Measurements from ENCODE around the gene NRG2.

NRG2 gene

GRCh38 chr5:139914218-139914807 lies 128.8 kb downstream of the NRG2 start:
- no peak for TF ChIP-seq POLR2AphosphoS5 (IDR thresholded peaks at IDR 0.05; ENCODE audit: borderline replicate concordance, low read depth, low read length)
- no peak for TF ChIP-seq FOXP2 (optimal IDR thresholded peaks at IDR 0.05; ENCODE audit: control extremely low read depth, extremely low read length, insufficient read depth)
- TF ChIP-seq EZH2 (IDR thresholded peaks at IDR 0.05) = no peak

GRCh38 chr5:139912804-139913203 lies 130.3 kb downstream of the NRG2 start:
- Histone ChIP-seq H3K27ac (no peak overlapping the region), H3K4me3 (no peak overlapping the region), H3K9me3 (ENCODE audit: low read depth, low read length) (no peaks in the 10 kb centered on the region), H3K9ac (ENCODE audit: insufficient read length) (no peak overlapping the region), H3K36me3 (ENCODE audit: insufficient read depth, low read length) (no peaks in the 10 kb centered on the region)
- DNase-seq (ENCODE audit: low read depth, low spot score) = no peak
- TF ChIP-seq POLR2AphosphoS5 (IDR thresholded peaks at IDR 0.05; ENCODE audit: borderline replicate concordance, low read depth, low read length) (no peak), FOXP2 (optimal IDR thresholded peaks at IDR 0.05; ENCODE audit: control extremely low read depth, extremely low read length, insufficient read depth) (no peak), EZH2 (IDR thresholded peaks at IDR 0.05) (no peak)

More at GRCh38 chr5:139914218-139914807, 128.8 kb downstream of the NRG2 start:
- DNase-seq (ENCODE audit: low read depth, low spot score) = no peak
- H3K36me3 ChIP-seq (ENCODE audit: insufficient read depth, low read length) = no peaks in the 10 kb centered on the region
- no peaks in the 10 kb centered on the region for H3K9me3 ChIP-seq (ENCODE audit: low read depth, low read length)
- H3K27ac ChIP-seq = no peak overlapping the region
- H3K9ac ChIP-seq (ENCODE audit: insufficient read length) = no peak overlapping the region
- no peak overlapping the region for H3K4me3 ChIP-seq

- H3K36me3 ChIP-seq (ENCODE audit: insufficient read depth, low read length) = no peaks in the 10 kb centered on the region
- H3K4me3 ChIP-seq = no peak overlapping the region
- TF ChIP-seq FOXP2 (optimal IDR thresholded peaks at IDR 0.05; ENCODE audit: control extremely low read depth, extremely low read length, insufficient read depth) = no peak
- TF ChIP-seq EZH2 (IDR thresholded peaks at IDR 0.05) = no peak
- TF ChIP-seq POLR2AphosphoS5 (IDR thresholded peaks at IDR 0.05; ENCODE audit: borderline replicate concordance, low read depth, low read length) = no peak
- no peak overlapping the region for H3K9ac ChIP-seq (ENCODE audit: insufficient read length)
- no peak overlapping the region for H3K27ac ChIP-seq
- DNase-seq (ENCODE audit: low read depth, low spot score) = no peak
- no peaks in the 10 kb centered on the region for H3K9me3 ChIP-seq (ENCODE audit: low read depth, low read length)
These were observed 130.9 kb downstream of the NRG2 start for GRCh38 chr5:139912158-139912557.

- no peak for TF ChIP-seq POLR2AphosphoS5 (IDR thresholded peaks at IDR 0.05; ENCODE audit: borderline replicate concordance, low read depth, low read length)
- TF ChIP-seq FOXP2 (optimal IDR thresholded peaks at IDR 0.05; ENCODE audit: control extremely low read depth, extremely low read length, insufficient read depth) = no peak
- TF ChIP-seq EZH2 (IDR thresholded peaks at IDR 0.05) = no peak
- no peaks in the 10 kb centered on the region for H3K36me3 ChIP-seq (ENCODE audit: insufficient read depth, low read length)
These were observed 131.5 kb downstream of the NRG2 start for GRCh38 chr5:139911425-139912120.

GRCh38 chr5:139910901-139911300 lies 132.2 kb downstream of the NRG2 start:
- no peak overlapping the region for H3K27ac ChIP-seq
- no peaks in the 10 kb centered on the region for H3K36me3 ChIP-seq (ENCODE audit: insufficient read depth, low read length)
- DNase-seq (ENCODE audit: low read depth, low spot score) = no peak
- H3K9me3 ChIP-seq (ENCODE audit: low read depth, low read length) = no peaks in the 10 kb centered on the region
- H3K9ac ChIP-seq (ENCODE audit: insufficient read length) = no peak overlapping the region
- TF ChIP-seq POLR2AphosphoS5 (IDR thresholded peaks at IDR 0.05; ENCODE audit: borderline replicate concordance, low read depth, low read length) (no peak), FOXP2 (optimal IDR thresholded peaks at IDR 0.05; ENCODE audit: control extremely low read depth, extremely low read length, insufficient read depth) (no peak), EZH2 (IDR thresholded peaks at IDR 0.05) (no peak)
- H3K4me3 ChIP-seq = no peak overlapping the region

More at GRCh38 chr5:139911425-139912120, 131.5 kb downstream of the NRG2 start:
- Histone ChIP-seq H3K4me3 (no peak overlapping the region), H3K9me3 (ENCODE audit: low read depth, low read length) (no peaks in the 10 kb centered on the region), H3K9ac (ENCODE audit: insufficient read length) (no peak overlapping the region), H3K27ac (no peak overlapping the region)
- DNase-seq (ENCODE audit: low read depth, low spot score) = no peak

GRCh38 chr5:139910036-139910435 lies 133.1 kb downstream of the NRG2 start:
- TF ChIP-seq POLR2AphosphoS5 (IDR thresholded peaks at IDR 0.05; ENCODE audit: borderline replicate concordance, low read depth, low read length) (no peak), EZH2 (IDR thresholded peaks at IDR 0.05) (no peak), FOXP2 (optimal IDR thresholded peaks at IDR 0.05; ENCODE audit: control extremely low read depth, extremely low read length, insufficient read depth) (no peak)
- no peak overlapping the region for H3K9ac ChIP-seq (ENCODE audit: insufficient read length)
- H3K9me3 ChIP-seq (ENCODE audit: low read depth, low read length) = no peaks in the 10 kb centered on the region
- DNase-seq (ENCODE audit: low read depth, low spot score) = no peak
- no peaks in the 10 kb centered on the region for H3K36me3 ChIP-seq (ENCODE audit: insufficient read depth, low read length)
- H3K27ac ChIP-seq = no peak overlapping the region
- no peak overlapping the region for H3K4me3 ChIP-seq

- no peak overlapping the region for H3K27ac ChIP-seq
- no peak overlapping the region for H3K4me3 ChIP-seq
- TF ChIP-seq POLR2AphosphoS5 (IDR thresholded peaks at IDR 0.05; ENCODE audit: borderline replicate concordance, low read depth, low read length) (no peak), EZH2 (IDR thresholded peaks at IDR 0.05) (no peak), FOXP2 (optimal IDR thresholded peaks at IDR 0.05; ENCODE audit: control extremely low read depth, extremely low read length, insufficient read depth) (no peak)
- no peaks in the 10 kb centered on the region for H3K36me3 ChIP-seq (ENCODE audit: insufficient read depth, low read length)
- H3K9ac ChIP-seq (ENCODE audit: insufficient read length) = no peak overlapping the region
- DNase-seq (ENCODE audit: low read depth, low spot score) = no peak
- no peaks in the 10 kb centered on the region for H3K9me3 ChIP-seq (ENCODE audit: low read depth, low read length)
These were observed 134.3 kb downstream of the NRG2 start for GRCh38 chr5:139908749-139909148.

- no peak overlapping the region for H3K9ac ChIP-seq (ENCODE audit: insufficient read length)
- DNase-seq (ENCODE audit: low read depth, low spot score) = no peak
- H3K9me3 ChIP-seq (ENCODE audit: low read depth, low read length) = no peaks in the 10 kb centered on the region
- H3K4me3 ChIP-seq = no peak overlapping the region
- no peaks in the 10 kb centered on the region for H3K36me3 ChIP-seq (ENCODE audit: insufficient read depth, low read length)
- no peak overlapping the region for H3K27ac ChIP-seq
- TF ChIP-seq FOXP2 (optimal IDR thresholded peaks at IDR 0.05; ENCODE audit: control extremely low read depth, extremely low read length, insufficient read depth) (no peak), EZH2 (IDR thresholded peaks at IDR 0.05) (no peak), POLR2AphosphoS5 (IDR thresholded peaks at IDR 0.05; ENCODE audit: borderline replicate concordance, low read depth, low read length) (no peak)
These were observed 136.4 kb downstream of the NRG2 start for GRCh38 chr5:139906661-139907060.

Measured in SK-N-MC (cell line).